ENCODE data around the gene HDAC2.
"Not testable (repeated sequence)": the region's sequence is repeated elsewhere in the genome, so short reads cannot be mapped to it uniquely, and the experiment has no call there.

HDAC2 gene

DNA sequence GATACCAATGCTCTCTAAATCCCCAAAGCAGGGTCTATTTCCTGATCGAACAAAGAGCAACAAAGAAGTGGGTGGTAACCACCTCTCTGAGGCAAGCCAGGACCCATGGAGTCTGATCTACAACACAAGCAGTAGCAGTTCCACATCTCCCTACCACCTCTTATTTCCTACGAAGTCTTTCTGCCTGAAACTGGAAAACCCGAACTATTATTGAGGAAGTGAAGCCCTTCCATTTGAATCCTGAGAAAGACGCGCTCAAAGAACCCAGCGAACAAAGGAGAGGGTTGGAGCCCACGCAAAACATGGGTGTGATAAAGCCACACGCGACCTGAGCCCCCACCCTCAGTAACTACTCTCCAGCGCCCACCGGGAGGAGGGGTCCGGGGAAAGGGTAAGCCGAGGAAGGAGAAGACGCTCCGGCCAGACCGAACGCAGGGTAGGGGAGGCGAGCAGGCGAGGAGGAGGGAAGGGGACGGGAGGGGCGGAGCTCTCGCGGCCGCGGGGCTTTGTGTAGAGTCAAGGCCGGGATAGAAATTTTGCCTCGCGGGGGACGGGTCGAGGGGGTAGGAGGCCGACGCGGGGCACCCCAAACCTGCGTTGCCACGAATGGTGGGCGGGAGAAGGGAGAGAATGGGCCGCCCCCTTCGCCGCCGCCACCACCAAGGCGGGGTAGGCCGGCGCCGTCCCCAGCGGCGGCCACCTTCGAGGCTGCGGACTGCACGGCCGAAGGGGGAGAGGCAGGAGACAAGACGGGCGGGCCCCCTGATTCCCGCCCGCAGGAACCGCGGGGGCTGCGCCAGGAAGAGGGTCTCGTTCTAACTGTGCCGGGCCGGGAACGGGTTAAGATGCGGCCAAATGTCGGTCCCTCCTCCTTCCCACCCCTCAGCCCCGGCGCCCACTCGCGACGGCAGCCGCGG is 802 bp downstream of the HDAC2 start:
- peak; percentile 28 for DNase-seq

DNA sequence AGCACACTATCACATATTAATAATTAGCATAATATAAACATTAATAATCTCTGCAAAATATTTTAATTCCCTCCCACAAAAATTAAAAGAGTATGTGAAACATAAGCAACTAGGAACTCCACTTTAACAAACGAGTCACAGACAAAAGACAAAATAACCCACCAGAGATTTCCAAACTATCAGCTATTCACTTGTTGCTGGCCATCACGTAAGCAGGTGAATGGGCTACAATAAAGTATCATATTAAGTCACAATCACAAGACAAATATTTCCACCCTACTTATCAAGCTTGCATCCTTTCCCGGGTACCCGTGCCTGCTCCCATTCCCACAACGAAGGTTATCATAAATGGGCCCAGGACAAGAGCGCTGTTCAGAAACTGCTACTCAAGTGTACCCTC is 2.5 kb downstream of the HDAC2 start:
- DNase-seq, result no peak

DNA sequence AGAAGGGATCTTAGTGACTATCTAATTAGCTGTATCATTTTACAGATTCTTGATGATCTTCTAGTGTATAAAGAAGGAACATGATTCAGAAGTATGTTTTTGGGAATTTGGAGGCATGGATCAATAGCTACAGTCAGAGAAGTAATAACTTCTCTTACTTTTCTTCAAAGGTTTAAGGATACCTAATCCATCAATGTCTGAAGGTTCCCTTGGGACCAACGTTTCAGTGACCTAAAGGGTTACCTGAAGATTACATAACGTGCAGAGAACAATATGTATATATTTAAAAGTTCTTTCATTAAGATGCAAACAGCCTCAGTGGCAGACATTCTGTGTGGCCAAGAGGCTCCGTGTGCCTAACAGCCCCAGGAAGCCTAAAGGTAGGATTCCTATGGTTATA is 3.2 kb downstream of the HDAC2 start:
- no peak for DNase-seq

DNA sequence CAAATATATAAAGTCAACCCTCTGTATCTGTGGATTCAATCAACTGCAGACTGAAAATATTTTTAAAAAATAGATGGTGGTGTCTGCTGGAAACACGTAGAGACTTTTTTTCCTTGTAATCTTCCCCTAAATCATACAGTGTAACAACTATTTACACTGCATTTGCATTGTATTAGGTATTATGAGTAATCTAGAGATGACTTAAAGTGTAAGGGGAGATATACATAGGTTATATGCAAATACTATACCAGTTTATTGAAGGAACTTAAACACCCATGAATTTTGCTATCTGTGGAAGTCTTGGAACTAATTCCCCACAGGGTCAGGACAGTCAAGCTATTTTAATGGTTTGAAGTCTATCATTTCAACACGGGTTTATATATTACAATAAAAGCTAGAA is 10.2 kb downstream of the HDAC2 start:
- DNase-seq, result no peak

DNA sequence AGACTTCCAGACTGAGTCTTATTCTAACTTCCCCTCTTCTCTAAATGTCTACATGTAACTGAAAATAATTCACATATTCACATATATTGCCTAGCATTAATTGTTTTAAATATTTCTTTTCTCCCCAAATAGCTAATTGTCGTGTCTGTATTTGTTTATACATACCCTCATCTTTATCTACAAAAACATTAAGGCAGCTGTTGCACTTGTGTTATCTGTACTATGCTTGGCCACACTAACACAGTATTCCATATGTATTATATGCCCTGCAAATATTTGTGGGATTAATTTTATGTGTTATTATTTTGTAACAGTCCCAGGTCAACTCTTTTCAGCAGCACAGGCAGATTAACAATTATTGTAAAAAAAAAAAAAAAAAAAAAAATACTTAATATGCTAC is 11.7 kb downstream of the HDAC2 start:
- DNase-seq, result no peak

DNA sequence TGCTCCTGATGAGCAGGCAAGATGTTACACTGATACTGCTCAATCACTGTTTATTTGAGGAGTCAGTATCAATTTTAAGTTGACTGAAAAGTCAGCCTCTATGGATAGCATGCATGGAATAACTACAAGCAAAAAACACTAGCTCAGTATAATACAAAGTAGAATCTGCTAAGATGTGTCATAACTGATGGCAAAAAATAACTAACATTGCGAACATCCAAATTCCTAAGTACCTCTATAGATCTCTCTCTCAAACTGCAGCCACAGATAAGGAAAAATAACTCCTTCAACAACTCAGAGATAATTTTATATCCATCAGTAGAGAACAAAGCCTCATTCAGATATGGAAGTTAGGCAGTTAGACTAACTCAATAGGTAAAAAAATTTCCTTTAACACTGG is 16.3 kb downstream of the HDAC2 start:
- DNase-seq, result no peak

DNA sequence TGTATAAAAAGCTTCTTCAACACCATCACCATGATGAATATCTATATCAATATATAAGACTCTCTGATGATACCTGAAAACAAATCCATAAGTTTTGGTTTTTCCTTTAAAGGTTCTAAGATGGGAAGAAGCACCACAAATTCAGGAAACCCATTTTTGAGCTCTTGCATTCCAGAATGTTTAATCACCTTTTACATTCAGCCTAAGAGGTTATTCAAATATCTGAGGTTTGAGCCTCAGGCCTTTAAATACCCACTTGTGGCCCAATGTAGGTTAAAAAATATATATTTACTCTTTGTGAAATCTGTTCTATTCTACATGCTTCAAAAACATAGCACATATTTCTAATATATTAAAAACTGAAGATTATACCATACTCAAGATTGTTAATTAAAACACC is 17.6 kb downstream of the HDAC2 start:
- DNase-seq, result no peak

DNA sequence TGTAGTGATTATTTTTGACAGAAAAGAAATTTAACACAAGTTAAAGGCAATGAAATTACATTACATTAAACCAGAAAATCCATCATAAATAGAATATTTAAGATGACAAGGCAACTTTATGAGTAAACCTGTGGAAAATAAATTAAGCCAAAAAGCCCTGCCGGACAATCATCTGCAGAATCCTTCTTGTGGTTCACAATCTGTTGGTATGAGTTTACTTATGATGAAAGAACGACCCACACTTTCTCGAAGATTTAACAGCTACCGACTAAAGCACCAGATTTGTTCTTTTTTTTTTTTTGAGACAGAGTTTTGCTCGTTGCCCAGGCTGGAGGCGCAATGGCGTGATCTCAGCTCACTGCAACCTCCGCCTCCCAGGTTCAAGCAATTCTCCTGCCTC is 21.4 kb downstream of the HDAC2 start:
- DNase-seq, result no peak

DNA sequence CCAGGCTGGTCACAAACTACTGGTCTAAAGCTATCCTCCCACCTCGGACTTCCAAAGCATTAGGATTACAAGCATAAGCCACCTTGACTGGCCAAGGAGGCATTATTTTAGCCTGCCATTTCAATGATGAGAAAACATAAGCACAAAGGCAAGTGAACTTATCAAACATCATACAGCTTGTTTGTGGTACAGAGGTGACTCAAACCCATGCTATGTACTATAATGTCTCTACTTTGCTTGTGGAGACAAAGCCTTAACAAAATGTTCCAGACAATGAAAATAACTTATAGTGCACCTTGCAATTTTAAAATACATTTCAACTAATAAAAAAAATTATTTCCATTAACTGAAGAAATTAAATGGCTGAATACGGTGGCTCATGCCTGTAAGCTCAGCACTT is 26.2 kb downstream of the HDAC2 start:
- DNase-seq, result no peak

DNA sequence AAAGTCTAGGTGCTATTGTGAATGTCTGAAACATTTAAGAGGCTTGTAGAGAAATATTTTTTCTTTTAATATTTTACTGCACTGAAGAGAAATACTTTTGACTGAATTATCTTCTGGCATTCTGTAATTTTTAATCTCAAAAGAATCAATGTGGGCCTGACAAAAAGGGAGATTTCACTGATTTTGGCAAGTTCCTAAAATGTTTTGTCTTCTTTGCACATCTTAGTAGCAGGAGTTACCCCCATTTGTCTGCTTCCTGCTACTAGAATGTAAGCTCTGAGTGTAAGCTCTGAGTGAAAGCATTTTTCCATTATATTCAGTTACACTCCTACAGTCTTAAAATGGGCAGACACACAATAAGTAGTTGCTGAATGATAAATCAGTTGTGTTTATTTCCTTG is 31.1 kb downstream of the HDAC2 start:
- no peak for DNase-seq

DNA sequence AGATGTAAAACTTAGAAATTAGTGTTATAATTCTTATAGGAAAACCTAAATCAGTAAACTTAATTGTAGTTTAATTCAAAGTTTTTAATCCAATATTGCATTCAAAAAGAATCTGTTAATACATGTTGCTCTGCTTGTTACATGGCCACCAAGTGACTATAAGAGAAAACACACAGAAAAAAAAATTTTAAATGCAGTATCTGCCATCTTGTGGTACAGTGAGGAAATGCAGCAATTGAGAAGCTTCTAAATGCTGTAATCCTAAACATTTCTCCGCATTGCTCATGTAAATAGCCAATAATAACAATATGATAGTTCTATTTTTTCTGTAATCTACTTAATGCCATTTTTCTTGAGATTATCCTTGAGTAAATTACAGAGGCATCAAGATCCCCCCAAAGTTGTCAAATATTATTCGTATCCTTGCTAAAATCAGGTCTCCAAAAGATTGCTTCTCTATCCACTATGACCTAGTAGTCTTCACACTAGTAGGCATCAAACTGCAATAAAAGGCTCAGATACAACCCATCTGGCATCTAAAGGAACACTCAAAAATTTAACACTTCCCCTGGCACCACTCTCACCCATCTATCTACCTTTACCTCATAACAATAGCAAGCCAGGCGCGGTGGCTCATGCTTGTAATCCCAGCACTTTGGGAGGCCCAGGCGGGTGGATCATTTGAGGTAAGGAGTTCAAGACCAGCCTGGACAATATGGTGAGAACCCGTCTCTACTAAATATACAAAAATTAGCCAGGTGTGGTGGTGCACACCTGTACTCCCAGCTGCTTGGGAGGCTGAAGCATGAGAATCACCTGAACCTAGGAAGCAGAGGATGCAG is 34.6 kb downstream of the HDAC2 start:
- no peak for DNase-seq

DNA sequence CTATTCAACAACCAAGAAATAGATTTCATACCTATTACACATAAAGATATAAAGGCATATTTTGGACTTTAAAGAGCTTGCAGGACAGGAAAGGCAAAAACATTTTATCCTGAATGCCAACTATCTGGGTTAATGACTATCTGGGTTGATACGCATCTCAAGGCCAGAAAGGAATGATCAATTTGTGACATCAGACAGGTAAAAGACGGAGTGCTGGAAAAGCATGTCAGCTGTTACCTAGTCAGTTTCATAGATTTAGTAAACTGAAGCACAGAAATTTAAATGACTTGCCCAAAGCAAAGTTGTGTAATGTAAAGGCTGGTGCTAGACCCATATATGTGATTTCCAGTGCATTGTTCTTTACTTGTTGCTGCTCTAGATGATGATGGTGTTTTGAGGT is 36.8 kb downstream of the HDAC2 start:
- no peak for DNase-seq

DNA sequence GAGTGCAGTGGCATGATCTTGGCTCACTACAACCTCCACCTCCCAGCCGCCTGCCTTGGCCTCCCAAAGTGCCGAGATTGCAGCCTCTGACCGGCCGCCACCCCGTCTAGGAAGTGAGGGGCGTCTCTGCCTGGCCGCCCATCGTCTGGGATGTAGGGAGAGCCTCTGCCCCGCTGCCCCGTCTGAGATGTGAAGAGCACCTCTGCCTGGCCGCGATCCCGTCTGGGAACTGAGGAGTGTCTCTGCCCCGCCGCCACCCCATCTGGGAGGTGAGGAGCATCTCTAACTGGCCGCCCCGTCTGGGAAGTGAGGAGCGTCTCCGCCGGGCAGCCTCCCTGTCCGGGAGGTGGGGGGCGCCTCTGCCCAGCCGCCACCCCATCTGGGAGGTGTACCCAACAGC is 39.0 kb downstream of the HDAC2 start:
- not testable (repeated sequence) for DNase-seq

DNA sequence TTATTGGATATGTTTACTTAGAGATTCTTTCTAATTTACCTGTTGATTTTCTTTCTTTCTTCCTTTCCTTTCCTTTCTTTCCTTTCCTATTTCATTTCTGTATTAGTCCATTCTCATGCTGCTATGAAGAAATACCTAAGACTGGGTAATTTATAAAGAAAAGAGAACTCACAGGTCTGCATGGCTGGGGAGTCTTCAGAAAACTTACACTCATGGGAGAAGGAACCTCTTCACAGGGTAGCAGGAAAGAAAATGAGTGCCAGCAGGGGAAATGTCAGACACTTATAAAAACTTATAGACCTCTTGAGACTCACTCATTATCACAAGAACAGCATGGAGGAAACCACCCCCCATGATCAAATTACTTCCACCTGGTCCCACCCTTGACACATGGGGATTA is 40.8 kb downstream of the HDAC2 start:
- DNase-seq, result no peak

DNA sequence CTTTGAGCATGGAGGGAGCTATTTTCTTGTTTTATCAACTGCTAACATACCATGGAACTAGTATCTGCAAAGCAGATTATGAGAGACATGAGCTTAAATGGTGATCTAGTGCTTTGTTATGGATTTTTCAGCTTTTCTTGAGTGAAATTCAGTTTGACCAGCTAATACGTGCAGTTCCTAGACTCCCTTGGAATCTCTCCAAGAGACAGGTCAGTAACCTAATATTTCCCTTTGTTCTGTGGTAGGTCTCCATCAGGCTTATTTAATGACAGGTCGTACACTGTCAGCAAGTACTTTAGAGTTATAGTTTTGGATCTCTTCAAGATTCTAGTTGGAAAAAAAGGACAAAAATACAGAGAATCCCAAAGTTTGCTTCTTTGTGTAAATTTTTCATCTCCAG is 43.9 kb downstream of the HDAC2 start:
- DNase-seq, result no peak

DNA sequence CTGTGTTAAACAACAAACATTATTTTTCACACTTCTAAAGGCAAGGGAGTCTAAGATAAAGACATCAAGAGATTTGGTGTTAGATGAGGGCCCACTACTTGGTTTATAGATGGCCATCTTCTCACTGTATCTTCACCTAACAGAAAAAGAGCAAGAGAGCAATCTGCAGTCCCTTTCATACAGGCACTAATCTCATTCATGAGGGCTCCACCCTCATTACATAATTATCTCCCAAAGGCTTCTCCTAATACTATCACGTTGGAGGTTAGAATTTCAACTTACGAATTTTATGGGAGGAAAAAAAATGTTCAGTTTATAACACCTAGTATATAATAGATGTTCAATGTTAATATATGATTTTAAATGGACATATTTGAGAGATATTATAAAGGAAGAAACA is 45.6 kb downstream of the HDAC2 start:
- no peak for DNase-seq

DNA sequence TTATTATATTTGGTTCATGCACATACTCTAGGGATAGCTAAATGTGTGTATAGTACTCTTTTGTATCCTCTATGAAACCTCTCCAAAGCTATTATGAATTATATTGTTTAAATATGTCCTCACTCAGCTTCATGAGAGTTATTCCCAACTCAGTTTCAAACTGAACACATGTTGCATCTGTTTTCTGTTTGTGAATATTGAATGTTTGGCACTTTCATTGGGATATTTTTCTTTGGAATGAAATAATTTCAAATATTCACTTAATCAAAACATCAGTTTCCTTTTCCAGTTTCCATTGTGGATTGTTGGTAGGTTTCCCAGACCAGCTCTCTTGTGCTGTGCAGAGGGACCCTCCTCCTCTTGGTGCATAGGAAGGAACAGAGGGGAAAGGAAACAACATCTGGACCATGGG is 46.6 kb downstream of the HDAC2 start:
- no peak for DNase-seq

DNA sequence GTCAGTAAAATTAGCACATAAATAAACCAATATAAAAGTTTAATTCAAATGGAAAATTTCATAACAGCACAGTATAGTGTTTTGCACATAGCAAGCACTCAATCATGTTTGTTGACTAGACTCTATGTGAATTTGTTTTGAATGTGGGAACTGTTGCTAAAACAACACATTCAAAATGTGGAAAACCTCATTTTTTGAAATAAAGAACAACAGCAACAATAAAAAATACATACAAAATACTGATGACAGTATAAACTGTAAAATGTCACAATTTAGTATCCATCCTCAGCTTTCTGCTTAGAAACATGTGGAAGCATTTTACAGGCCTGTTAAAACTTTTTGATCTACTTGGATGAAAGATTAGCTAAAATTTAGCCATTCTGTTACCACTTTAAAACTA is 47.4 kb downstream of the HDAC2 start:
- DNase-seq, result no peak

DNA sequence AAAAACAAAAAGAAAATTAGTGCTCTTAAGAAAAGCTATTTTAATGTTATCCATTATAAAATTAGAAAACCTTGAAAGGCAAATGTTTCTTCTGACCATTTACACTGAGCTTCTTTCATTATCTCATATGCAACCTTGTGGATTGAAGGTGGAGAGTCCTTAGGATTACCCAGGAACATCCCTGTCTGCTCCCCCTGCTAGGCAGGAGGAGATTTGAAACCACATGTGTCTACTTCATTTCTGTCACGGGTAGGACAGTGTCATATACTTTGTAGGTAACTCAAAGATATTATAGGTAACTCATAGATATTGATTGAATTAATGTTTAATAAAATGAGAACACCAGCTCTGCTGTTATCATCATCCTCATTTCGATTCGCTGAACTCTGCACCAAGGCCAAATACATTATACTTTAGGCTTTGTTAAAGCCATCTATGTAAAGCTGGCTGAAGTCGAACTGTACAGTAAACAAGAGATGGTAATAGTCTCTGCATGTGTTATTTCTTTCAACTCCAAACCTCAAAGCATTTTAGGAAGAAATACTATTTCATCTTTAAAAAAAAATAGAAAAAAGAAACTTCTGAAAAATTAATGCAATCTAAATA is 49.5 kb downstream of the HDAC2 start:
- no peak for DNase-seq

DNA sequence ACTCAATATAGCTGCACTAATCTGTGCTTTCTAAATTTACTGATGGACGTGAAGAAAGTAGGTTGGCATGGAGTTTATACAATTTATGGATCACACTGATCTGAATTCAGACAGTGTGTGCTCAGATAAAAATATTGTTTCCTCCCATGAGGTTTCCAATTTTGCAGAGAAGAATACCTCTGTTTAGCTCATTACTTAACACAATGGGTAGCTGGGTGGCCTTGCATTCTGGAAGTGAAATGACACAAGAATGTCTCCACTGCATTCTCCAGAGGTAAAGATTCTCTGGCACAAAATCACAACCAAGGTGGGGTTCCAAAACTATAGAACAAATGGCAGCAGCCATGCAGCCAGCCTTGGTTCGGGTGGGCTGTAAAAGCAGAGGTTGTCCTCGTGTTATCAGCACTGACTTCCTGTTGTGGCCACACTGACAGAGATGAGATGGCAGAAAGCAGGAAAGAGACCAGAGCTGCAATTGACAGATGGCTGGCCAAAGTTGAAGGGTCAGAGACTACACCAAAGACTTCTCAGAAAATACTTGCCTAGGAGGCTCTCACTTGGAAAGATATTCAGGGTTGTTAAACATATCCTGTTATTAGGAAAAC is 50.2 kb downstream of the HDAC2 start:
- DNase-seq, result no peak

DNA sequence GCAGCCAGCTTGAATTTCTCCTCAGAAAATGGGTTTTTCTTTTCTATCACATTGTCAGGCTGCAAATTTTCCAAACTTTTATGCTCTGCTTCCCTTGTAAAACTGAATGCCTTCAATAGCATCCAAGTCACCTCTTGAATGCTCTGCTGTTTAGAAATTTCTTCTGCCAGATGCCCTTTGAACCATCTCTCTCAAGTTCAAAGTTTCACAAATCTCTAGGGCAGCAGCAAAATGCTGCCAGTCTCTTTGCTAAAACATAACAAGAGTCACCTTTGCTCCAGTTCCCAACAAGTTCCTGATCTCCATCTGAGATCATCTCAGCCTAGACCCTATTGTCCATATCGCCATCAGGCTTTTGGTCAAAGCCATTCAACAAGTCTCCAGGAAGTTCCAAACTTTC is 60.7 kb downstream of the HDAC2 start:
- not testable (repeated sequence) for DNase-seq

DNA sequence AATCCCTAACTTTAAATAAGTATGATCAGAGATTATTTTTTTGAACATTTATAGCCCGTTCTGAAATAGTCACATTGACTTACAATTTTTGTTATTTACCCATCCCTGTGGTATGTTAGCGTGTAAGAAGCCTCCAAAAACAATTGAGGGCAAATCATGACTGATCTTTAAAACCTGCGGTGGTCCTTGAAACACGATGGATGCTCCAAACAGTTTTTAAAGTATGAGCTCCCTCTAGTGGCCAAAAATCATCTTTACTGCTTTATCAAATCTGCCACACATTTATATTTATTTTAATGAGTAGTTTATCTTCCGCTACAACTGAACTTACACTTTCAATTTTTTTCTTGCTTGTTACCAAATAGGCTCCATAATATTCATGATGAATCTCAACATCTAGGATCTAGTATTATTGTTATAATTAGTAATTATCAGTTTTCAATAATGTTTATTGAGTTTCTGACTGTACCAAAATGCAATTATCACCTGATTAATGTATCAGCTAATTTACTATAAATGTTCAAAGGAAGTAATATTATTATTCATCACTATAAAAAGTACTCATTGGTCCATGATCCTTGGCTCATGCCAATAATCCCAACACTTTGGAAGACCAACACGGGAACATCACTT is 61.6 kb downstream of the HDAC2 start:
- no peak for DNase-seq

DNA sequence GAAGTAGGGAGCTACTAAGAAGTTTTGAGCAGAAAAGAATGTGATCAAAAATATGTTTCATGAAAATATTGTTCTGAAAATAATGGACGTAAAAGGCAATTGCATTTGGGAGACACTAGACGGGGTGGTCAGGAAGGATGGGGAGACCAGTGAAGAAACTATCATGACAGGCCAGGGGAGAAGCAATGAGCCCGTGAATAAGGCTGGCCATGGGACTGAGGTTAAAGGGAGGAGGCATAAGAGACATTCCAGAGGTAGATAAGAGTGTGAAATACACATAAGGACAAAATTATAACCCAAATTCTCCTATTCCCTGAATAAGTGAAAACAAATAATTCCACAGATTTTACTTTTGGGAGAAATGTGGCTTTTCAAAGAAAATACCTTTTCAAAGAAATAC is 62.1 kb downstream of the HDAC2 start:
- no peak for DNase-seq
